ENCODE measurements around the gene RFX5. TPM values are rescaled to one million over a fixed set of nuclear protein-coding genes. Genes with fewer than 3 reads are reported as not detected.

The RFX5 gene
- total and polyA plus RNA-seq, 2 donors from 2014 or later: 17.9 to 46.6 TPM

GRCh38 chr1:151315565-151316235 is 31.4 kb downstream of the RFX5 start:
- no peaks in the 10 kb centered on the region for H3K27me3 ChIP-seq (ENCODE audit: control insufficient read depth, insufficient read depth, low read length)
- DNase-seq (no peak), FAIRE-seq (no peak)
- peaks cover 0 to 22% (median 17%) of the 10 kb centered on the region in 3 donors for H3K4me1 ChIP-seq (ENCODE audit: control insufficient read depth in 2 of 3, insufficient read depth in 2 of 3, low read depth in 1 of 3, low read length in 3 of 3)
- no peak overlapping the region for H3K27ac ChIP-seq (ENCODE audit: low read depth in 2 of 2, low read length in 2 of 2)
- TF ChIP-seq CTCF (IDR thresholded peaks at IDR 0.05; ENCODE audit: borderline replicate concordance, extremely low read depth, insufficient read depth): no peak
- intact Hi-C loops (cut with DNase I): no loop called here
- peaks cover 10 to 45% (median 27%) of the 10 kb centered on the region in 3 donors for H3K36me3 ChIP-seq (ENCODE audit: control insufficient read depth in 2 of 3, insufficient read depth in 3 of 3, low read length in 3 of 3)
- no peak overlapping the region for H3K4me3 ChIP-seq (ENCODE audit: low read length in 3 of 3)
- H3K9ac ChIP-seq (ENCODE audit: low read length in 3 of 3): no peak overlapping the region
- no peaks in the 10 kb centered on the region for H3K9me3 ChIP-seq (ENCODE audit: control insufficient read depth in 2 of 3, insufficient read depth in 1 of 3, low read length in 3 of 3)

- Histone ChIP-seq H3K4me3 (ENCODE audit: low read length in 3 of 3) (no peak overlapping the region), H3K9me3 (ENCODE audit: control insufficient read depth in 2 of 3, insufficient read depth in 1 of 3, low read length in 3 of 3) (no peaks in the 10 kb centered on the region), H3K27ac (ENCODE audit: low read depth in 2 of 2, low read length in 2 of 2) (no peak overlapping the region), H3K9ac (ENCODE audit: low read length in 3 of 3) (no peak overlapping the region), H3K36me3 (ENCODE audit: control insufficient read depth in 2 of 3, insufficient read depth in 3 of 3, low read length in 3 of 3) (peaks cover 10 to 45% (median 22%) of the 10 kb centered on the region in 3 donors), H3K4me1 (ENCODE audit: control insufficient read depth in 2 of 3, insufficient read depth in 2 of 3, low read depth in 1 of 3, low read length in 3 of 3) (peaks cover 0 to 30% (median 26%) of the 10 kb centered on the region in 3 donors), H3K27me3 (ENCODE audit: control insufficient read depth, insufficient read depth, low read length) (no peaks in the 10 kb centered on the region)
- peak in 1 of 5 donors; percentile 90 for DNase-seq
- no peak for TF ChIP-seq CTCF (IDR thresholded peaks at IDR 0.05; ENCODE audit: borderline replicate concordance, extremely low read depth, insufficient read depth)
- FAIRE-seq: no peak
- intact Hi-C loops (cut with DNase I): no loop called here
These were observed 32.7 kb downstream of the RFX5 start for GRCh38 chr1:151314137-151314875.

- Histone ChIP-seq H3K9me3 (ENCODE audit: control insufficient read depth in 2 of 3, insufficient read depth in 1 of 3, low read length in 3 of 3) (no peaks in the 10 kb centered on the region), H3K4me3 (ENCODE audit: low read length in 3 of 3) (no peak overlapping the region), H3K36me3 (ENCODE audit: control insufficient read depth in 2 of 3, insufficient read depth in 3 of 3, low read length in 3 of 3) (peaks cover 12 to 47% (median 22%) of the 10 kb centered on the region in 3 donors), H3K27me3 (ENCODE audit: control insufficient read depth, insufficient read depth, low read length) (no peaks in the 10 kb centered on the region), H3K4me1 (ENCODE audit: control insufficient read depth in 2 of 3, insufficient read depth in 2 of 3, low read depth in 1 of 3, low read length in 3 of 3) (peaks cover 0 to 30% (median 26%) of the 10 kb centered on the region in 3 donors), H3K9ac (ENCODE audit: low read length in 3 of 3) (no peak overlapping the region), H3K27ac (ENCODE audit: low read depth in 2 of 2, low read length in 2 of 2) (no peak overlapping the region)
- no peak for TF ChIP-seq CTCF (IDR thresholded peaks at IDR 0.05; ENCODE audit: borderline replicate concordance, extremely low read depth, insufficient read depth)
- FAIRE-seq: no peak
- intact Hi-C loops (cut with DNase I): no loop called here
- DNase-seq: no peak
These were observed 33.6 kb downstream of the RFX5 start for GRCh38 chr1:151313501-151313900.
